Ishikawa (cell line): Measurements from ENCODE around the gene NUMA1.

Source experiments
- CEBPB ChIP-seq: IDR thresholded peaks from 2 replicates; pipeline ENCODE4 v1.6.1; 2012
- CREB1 ChIP-seq: IDR thresholded peaks from 2 replicates; pipeline ENCODE4 v1.6.1; 2012; ENCODE audit warnings: low read depth
- EGR1 ChIP-seq: IDR thresholded peaks from 2 replicates; pipeline ENCODE4 v1.6.1; 2012
- EP300 ChIP-seq: IDR thresholded peaks from 2 replicates; pipeline ENCODE4 v1.6.1; 2012; ENCODE audit warnings: borderline replicate concordance
- FOXM1 ChIP-seq: IDR thresholded peaks from 2 replicates; pipeline ENCODE4 v1.6.1; 2012; ENCODE audit warnings: low read depth, borderline replicate concordance
- MAX ChIP-seq: IDR thresholded peaks from 2 replicates; pipeline ENCODE4 v1.6.1; 2012
- NFIC ChIP-seq: IDR thresholded peaks from 2 replicates; pipeline ENCODE4 v1.6.1; 2012
- REST ChIP-seq: IDR thresholded peaks from 2 replicates; pipeline ENCODE4 v1.6.1; 2012; ENCODE audit warnings: low read depth, mild to moderate bottlenecking
- TAF1 ChIP-seq: IDR thresholded peaks from 2 replicates; pipeline ENCODE4 v1.6.1; 2012; ENCODE audit warnings: low read depth, mild to moderate bottlenecking
- TCF12 ChIP-seq: IDR thresholded peaks from 2 replicates; pipeline ENCODE4 v1.6.1; 2012; ENCODE audit warnings: low read depth
- USF1 ChIP-seq: IDR thresholded peaks from 2 replicates; pipeline ENCODE4 v1.6.1; 2012
- YY1 ChIP-seq: IDR thresholded peaks from 2 replicates; pipeline ENCODE4 v1.6.1; 2012; ENCODE audit warnings: low read depth
- ZBTB7A ChIP-seq: IDR thresholded peaks from 2 replicates; pipeline ENCODE4 v1.6.1; 2012; ENCODE audit warnings: low read depth

- TF ChIP-seq ZBTB7A (no peak), YY1 (no peak), REST (no peak), CEBPB (no peak), EP300 (no peak), NFIC (no peak), TAF1 (no peak), EGR1 (no peak), MAX (no peak), FOXM1 (no peak), CREB1 (no peak), TCF12 (no peak), USF1 (no peak)
Measured at GRCh38 chr11:72030472-72031045, 49.8 kb downstream of the NUMA1 start.
